Measurements from ENCODE around the gene ZCCHC7.
A peak's percentile ranks its signal among the peaks of the same experiment; 100 is the strongest.

Gene ZCCHC7

GRCh38 chr9:37311938-37312708 lies 191.7 kb downstream of the ZCCHC7 start:
- no peak for DNase-seq
- Histone ChIP-seq H3K36me3 (peaks cover 7% of the 10 kb centered on the region), H3K9me3 (ENCODE audit: severe bottlenecking) (no peaks in the 10 kb centered on the region), H3K27ac (no peak overlapping the region), H3K27me3 (ENCODE audit: insufficient read depth, low read depth, severe bottlenecking) (no peaks in the 10 kb centered on the region), H3K4me3 (ENCODE audit: low read depth, low read length) (no peak overlapping the region)
- TF ChIP-seq CTCF (IDR thresholded peaks at IDR 0.05; ENCODE audit: low read depth, low read length): no peak

- H3K36me3 ChIP-seq: no peaks in the 10 kb centered on the region; the same call in 1 of the 2 replicates
- peak; percentile 42 for DNase-seq
- no peaks in the 10 kb centered on the region for H3K9me3 ChIP-seq (ENCODE audit: severe bottlenecking)
- H3K4me3 ChIP-seq (ENCODE audit: low read depth, low read length): peak overlapping the region; percentile 38
- H3K27me3 ChIP-seq (ENCODE audit: insufficient read depth, low read depth, severe bottlenecking): no peaks in the 10 kb centered on the region
- peak overlapping the region; percentile 67 for H3K27ac ChIP-seq
- TF ChIP-seq CTCF (IDR thresholded peaks at IDR 0.05; ENCODE audit: low read depth, low read length): no peak
Measured at GRCh38 chr9:37324261-37324683, 203.9 kb downstream of the ZCCHC7 start.

GRCh38 chr9:37324691-37325490 lies 204.5 kb downstream of the ZCCHC7 start:
- no peak for TF ChIP-seq CTCF (IDR thresholded peaks at IDR 0.05; ENCODE audit: low read depth, low read length)
- Histone ChIP-seq H3K27me3 (ENCODE audit: insufficient read depth, low read depth, severe bottlenecking) (no peaks in the 10 kb centered on the region), H3K27ac (peak overlapping the region; percentile 67), H3K36me3 (no peaks in the 10 kb centered on the region; the same call in 1 of the 2 replicates), H3K9me3 (ENCODE audit: severe bottlenecking) (no peaks in the 10 kb centered on the region), H3K4me3 (ENCODE audit: low read depth, low read length) (peak overlapping the region; percentile 38)
- DNase-seq: peak; percentile 44

- H3K36me3 ChIP-seq: no peaks in the 10 kb centered on the region
- H3K4me3 ChIP-seq (ENCODE audit: low read depth, low read length): no peak overlapping the region
- no peaks in the 10 kb centered on the region for H3K27me3 ChIP-seq (ENCODE audit: insufficient read depth, low read depth, severe bottlenecking)
- H3K9me3 ChIP-seq (ENCODE audit: severe bottlenecking): no peaks in the 10 kb centered on the region
- DNase-seq: no peak
- no peak for TF ChIP-seq CTCF (IDR thresholded peaks at IDR 0.05; ENCODE audit: low read depth, low read length)
- H3K27ac ChIP-seq: no peak overlapping the region
Measured at GRCh38 chr9:37325778-37326177, 205.4 kb downstream of the ZCCHC7 start.

- Histone ChIP-seq H3K27me3 (ENCODE audit: insufficient read depth, low read depth, severe bottlenecking) (no peaks in the 10 kb centered on the region), H3K9me3 (ENCODE audit: severe bottlenecking) (no peaks in the 10 kb centered on the region), H3K36me3 (no peaks in the 10 kb centered on the region), H3K4me3 (ENCODE audit: low read depth, low read length) (no peak overlapping the region), H3K27ac (peak overlapping the region; percentile 33)
- TF ChIP-seq CTCF (IDR thresholded peaks at IDR 0.05; ENCODE audit: low read depth, low read length): no peak
- peak; percentile 17 for DNase-seq
Measured at GRCh38 chr9:37327553-37327952, 207.2 kb downstream of the ZCCHC7 start.
